G401.6 (cell line): ENCODE measurements around the gene RPS14.

Experiments used
- FAIRE-seq: peaks from 2 replicates; lab custom pipeline; 2012; peaks lifted over from hg19 to GRCh38; lab: Jason Lieb, UNC

RPS14 gene

GRCh38 chr5:150413176-150413901 is 36.2 kb downstream of the RPS14 start:
- no peak for FAIRE-seq

- FAIRE-seq = peak; percentile 57
These were observed 37.0 kb downstream of the RPS14 start, which contains the start of gene CD74 for GRCh38 chr5:150412319-150413175. Gene CD74 (minus strand): TSS chr5:150412910. CDS start chr5:150412749, 161 bp downstream.

GRCh38 chr5:150411245-150411979 is 38.1 kb downstream of the RPS14 start:
- no peak for FAIRE-seq

DNA sequence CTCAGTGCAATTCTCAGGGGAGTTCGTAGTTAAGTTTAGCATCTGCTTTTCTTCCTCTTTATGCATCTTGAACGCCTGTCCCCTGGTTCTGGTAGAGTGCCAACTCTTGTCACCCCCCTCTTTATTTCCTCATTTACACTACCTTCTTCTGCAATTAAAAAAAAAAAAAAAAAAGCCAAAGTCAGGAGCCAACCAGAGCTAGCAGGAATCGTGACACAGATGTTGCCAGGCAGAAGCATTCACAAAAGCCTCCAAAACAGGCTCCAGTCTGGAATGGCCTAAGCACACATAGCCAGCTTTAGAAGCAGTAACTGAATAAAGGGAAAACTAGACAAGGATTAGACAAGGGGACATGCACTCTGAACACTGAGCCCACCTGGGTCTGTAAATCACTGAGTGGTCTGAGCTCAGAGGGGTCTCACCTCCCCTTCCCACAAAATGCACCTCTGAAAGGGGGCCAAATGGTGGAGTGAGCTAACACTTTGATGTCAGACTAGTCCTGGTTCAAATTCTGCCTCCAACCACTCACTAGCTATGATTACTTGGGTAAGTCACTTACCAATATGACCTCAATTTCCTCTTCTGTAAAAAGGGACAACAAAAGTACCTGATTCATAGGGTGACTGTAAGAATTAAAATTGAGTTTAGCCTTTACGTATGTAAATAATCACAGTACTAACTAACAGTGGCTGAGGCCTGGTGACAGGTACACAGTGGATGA is 38.9 kb downstream of the RPS14 start:
- FAIRE-seq = peak; percentile 91

DNA sequence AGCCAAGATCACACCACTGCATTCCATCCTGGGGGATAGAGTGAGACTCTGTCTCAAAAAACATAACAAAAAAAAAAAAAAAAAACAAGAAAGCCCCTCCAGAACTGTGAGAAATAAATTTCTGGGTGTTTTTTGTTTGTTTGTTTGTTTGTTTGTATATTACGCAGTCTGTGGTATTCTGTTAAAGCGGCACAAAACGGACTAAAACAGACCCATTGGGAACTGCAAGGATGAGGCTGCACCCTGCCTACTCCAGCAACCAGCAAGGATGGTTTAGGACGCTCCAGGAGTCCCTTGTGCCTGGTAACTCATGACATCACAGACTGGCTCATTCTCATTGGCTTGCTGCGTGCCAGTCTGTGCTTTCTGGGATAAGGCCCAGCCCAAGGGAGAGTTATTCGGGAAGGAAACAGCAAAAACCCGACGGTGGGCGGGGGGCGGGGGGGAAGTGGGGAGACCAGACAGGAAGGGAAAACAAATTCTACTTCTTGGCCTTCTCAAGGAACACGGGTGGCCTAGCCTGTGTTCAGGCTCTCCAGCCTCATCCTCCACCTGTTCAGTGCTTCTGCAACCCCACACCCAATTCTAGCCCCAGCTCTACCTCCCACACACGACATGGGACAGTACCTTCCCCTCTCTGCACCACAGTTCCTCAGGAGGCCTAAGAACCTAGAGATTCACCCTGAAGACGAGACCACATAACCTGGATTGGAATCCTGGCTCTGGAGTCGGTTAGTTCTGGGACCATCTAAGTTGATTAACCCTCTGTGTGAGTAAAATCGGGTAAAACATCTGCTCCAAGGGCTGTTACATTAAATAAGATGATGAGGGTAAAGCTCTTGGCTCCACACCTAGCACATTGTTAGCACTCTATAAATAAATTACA is 39.7 kb downstream of the RPS14 start:
- peak; percentile 94 for FAIRE-seq

DNA sequence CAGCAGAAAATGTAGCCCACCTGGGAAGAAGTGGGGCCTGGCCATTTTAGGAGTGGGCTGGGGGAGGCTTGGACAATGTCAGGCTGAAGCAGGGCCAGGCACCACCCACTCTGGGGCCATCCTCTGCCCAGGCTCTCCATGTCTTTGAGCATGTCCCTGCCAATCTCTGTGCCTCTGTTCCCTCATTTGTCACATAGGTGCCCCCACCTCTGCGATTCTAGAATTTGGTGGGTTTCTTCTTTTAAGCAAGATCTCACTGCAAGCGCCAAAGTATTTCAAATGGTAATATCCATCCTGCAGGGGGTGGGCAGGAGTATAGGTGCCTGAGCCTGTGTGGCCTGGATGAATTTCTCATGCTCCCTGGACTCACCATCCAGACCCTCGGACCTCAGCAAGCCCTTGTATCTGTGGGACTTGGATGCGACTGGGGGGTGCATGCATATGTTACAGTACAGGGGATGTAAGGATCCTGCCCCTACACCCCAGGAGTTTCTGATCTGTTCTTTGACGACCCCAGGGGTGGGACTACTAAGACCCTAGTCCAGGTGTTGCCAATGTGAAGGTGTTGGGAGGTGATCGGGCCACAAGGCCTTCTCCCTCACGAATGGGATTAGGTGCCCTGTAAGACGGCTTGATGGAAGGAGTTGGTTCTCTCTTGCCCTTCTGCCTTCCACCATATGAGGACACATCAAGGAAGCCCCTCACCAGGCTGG is 41.2 kb downstream of the RPS14 start:
- no peak for FAIRE-seq

- FAIRE-seq = no peak
These were observed 42.3 kb downstream of the RPS14 start for GRCh38 chr5:150407096-150407720.

GRCh38 chr5:150406723-150407095 is 42.8 kb downstream of the RPS14 start:
- no peak for FAIRE-seq

- FAIRE-seq = no peak
These were observed 43.3 kb downstream of the RPS14 start for GRCh38 chr5:150406103-150406722.

DNA sequence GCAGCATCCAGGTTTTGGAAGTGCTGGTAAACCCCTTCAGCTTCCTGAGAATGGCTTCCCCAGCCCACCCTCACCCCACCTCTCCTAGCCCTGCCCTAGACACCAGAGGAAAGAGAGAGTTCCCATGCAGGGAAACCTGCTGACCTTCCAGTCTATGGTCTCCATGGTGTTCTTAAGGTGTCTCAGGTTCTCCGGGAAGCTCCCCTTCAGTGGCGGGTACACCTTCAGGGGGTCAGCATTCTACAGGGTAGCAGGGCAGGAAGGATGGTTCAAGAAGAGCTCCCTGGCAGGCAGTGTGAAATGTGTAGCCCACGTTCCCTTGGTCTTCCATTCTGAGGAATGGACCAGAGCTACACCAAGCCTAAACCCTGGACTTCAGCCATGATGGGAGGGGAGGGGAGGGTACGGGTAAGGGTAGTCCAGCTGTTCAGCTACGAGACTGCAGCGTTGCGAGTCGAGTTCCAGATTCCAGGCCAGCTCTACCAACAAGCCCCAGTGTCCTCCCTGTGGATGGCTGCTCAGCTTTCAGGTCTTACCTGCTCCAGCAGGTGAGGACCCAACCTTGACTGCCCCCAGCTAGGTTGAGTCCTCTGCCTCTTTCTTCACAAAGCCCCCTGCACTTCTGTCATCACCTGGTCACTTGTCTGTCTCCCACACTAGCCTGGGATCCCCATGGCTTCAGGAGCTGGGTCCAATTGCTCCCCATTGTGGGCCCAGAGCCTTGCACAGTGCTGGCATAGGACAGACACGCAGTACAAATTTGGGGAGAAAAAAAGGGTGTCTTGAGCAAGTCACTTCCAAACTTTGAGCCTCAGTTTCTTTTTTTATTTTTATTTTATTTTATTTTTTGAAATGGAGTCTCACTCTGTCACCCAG is 44.4 kb downstream of the RPS14 start:
- no peak for FAIRE-seq

DNA sequence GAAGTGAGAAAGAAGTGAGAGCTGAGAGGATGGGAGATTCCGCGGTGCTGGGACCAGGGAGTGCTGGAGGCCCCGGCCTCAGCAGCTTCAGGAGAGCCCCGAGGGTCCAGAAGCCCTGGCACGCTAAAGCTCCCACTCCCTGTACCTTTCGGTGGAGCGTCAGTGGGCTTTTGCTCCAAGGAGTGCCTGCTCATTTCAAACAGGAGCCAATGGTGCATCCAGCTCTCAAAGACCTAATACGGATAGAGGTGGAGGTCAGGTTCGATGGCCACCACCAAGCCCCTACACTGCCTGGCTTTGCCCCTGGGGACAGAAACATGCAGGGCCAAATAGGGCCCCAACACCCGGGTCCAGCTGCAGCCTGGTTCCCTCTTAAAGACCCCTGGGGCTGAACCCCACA is 45.0 kb downstream of the RPS14 start:
- no peak for FAIRE-seq

GRCh38 chr5:150404121-150404520 is 45.4 kb downstream of the RPS14 start:
- FAIRE-seq = no peak

GRCh38 chr5:150402901-150403342 is 46.6 kb downstream of the RPS14 start:
- FAIRE-seq = no peak

- FAIRE-seq = no peak
These were observed 47.2 kb downstream of the RPS14 start for GRCh38 chr5:150402229-150402773.

GRCh38 chr5:150401376-150402228 is 47.9 kb downstream of the RPS14 start:
- no peak for FAIRE-seq

- no peak for FAIRE-seq
These were observed 48.5 kb downstream of the RPS14 start for GRCh38 chr5:150401076-150401375.
